Activated T-cell treated with anti-CD3 and anti-CD28 coated beads, Interleukin-2, amount 50 U/mL, for 1 hour (primary cell): Measurements from ENCODE around the gene SLC24A3.

Experiments
- DNase-seq: peaks from one replicate; pipeline ENCODE4 v3.0.0-alpha.2; 2020

The SLC24A3 gene

GRCh38 chr20:19555726-19556125 lies 343.3 kb downstream of the SLC24A3 start:
- DNase-seq, result no peak

- no peak for DNase-seq
Observed at GRCh38 chr20:19557291-19557690, 344.8 kb downstream of the SLC24A3 start.

- no peak for DNase-seq
Observed at GRCh38 chr20:19560881-19561480, 348.5 kb downstream of the SLC24A3 start.

GRCh38 chr20:19562426-19562825 lies 350.0 kb downstream of the SLC24A3 start:
- no peak for DNase-seq

GRCh38 chr20:19564261-19564660 lies 351.8 kb downstream of the SLC24A3 start:
- DNase-seq, result no peak

- no peak for DNase-seq
Observed at GRCh38 chr20:19565736-19566135, 353.3 kb downstream of the SLC24A3 start.

- no peak for DNase-seq
Observed at GRCh38 chr20:19566226-19566945, 353.9 kb downstream of the SLC24A3 start.

GRCh38 chr20:19568128-19568527 lies 355.7 kb downstream of the SLC24A3 start:
- DNase-seq, result no peak

- DNase-seq, result no peak
Observed at GRCh38 chr20:19571996-19572395, 359.6 kb downstream of the SLC24A3 start.

- DNase-seq, result no peak
Observed at GRCh38 chr20:19577692-19578091, 365.2 kb downstream of the SLC24A3 start.

- no peak for DNase-seq
Observed at GRCh38 chr20:19582782-19583181, 370.3 kb downstream of the SLC24A3 start.

GRCh38 chr20:19583532-19584175 lies 371.2 kb downstream of the SLC24A3 start:
- peak; percentile 48 for DNase-seq

GRCh38 chr20:19588241-19588640 lies 375.8 kb downstream of the SLC24A3 start:
- no peak for DNase-seq

GRCh38 chr20:19588732-19589131 lies 376.3 kb downstream of the SLC24A3 start:
- no peak for DNase-seq

- DNase-seq, result no peak
Observed at GRCh38 chr20:19589787-19590362, 377.4 kb downstream of the SLC24A3 start.

GRCh38 chr20:19590382-19590781 lies 377.9 kb downstream of the SLC24A3 start:
- DNase-seq, result no peak

- DNase-seq, result no peak
Observed at GRCh38 chr20:19593762-19594161, 381.3 kb downstream of the SLC24A3 start.

GRCh38 chr20:19594896-19595295 lies 382.5 kb downstream of the SLC24A3 start:
- no peak for DNase-seq

- DNase-seq, result no peak
Observed at GRCh38 chr20:19598117-19598850, 385.8 kb downstream of the SLC24A3 start.

- no peak for DNase-seq
Observed at GRCh38 chr20:19599200-19599599, 386.8 kb downstream of the SLC24A3 start.

GRCh38 chr20:19600042-19600441 lies 387.6 kb downstream of the SLC24A3 start:
- no peak for DNase-seq

- no peak for DNase-seq
Observed at GRCh38 chr20:19601126-19601810, 388.8 kb downstream of the SLC24A3 start.
